Stomach (tissue), 9 donors: ENCODE data around the gene IL36RN. TPM values are rescaled to one million over a fixed set of nuclear protein-coding genes. Genes with fewer than 3 reads are reported as not detected.

ENCODE experiments used
- DNase-seq, 2 donors: peaks; one replicate each; pipeline versions ENCODE4 v3.0.0 to v3.0.0-alpha.2; 2013 to 2019
- H3K27ac ChIP-seq, 5 donors: fragments of 200-600 bp in 4 of 5; sonication (generic) in 4 of 5; one replicate each; pipeline ENCODE4 v1.5.1; 2013 to 2019; ENCODE audit warnings: mild to moderate bottlenecking in 1 of 5, moderate library complexity in 1 of 5
- H3K27me3 ChIP-seq, 3 donors: fragments of 200-600 bp; sonication (generic); one replicate each; pipeline ENCODE4 v1.5.1; 2017 to 2019; ENCODE audit warnings: mixed run types in 1 of 3
- H3K36me3 ChIP-seq, 4 donors: fragments of 200-600 bp; sonication (generic); 1 replicate in 3 of 4; 2 replicates in 1 of 4; pipeline ENCODE4 v1.5.1; 2016 to 2019
- H3K4me1 ChIP-seq, 4 donors: fragments of 200-600 bp; sonication (generic); one replicate each; pipeline ENCODE4 v1.5.1; 2016 to 2019
- H3K4me3 ChIP-seq, 4 donors: fragments of 200-600 bp; sonication (generic) in 3 of 4; one replicate each; pipeline ENCODE4 v1.5.1; 2016 to 2019; ENCODE audit warnings: mild to moderate bottlenecking in 1 of 4
- H3K9me3 ChIP-seq, 4 donors: fragments of 200-600 bp; sonication (generic); one replicate each; pipeline ENCODE4 v1.5.1; 2016 to 2019
- CTCF ChIP-seq, 7 experiments: fragments of 450-650 bp in 4 of 7; fragments of 200-600 bp in 3 of 7; sonication (generic) in 3 of 7; IDR thresholded peaks; one replicate each; pipeline ENCODE4 v1.5.1; 2016 to 2019; ENCODE audit warnings: antibody characterized with exemption in 7 of 7, control low read depth in 2 of 7, mild to moderate bottlenecking in 1 of 7
- EP300 ChIP-seq: sonication (generic); formaldehyde crosslinking; IDR thresholded peaks from one replicate; pipeline ENCODE4 v1.6.1; 2017; ENCODE audit warnings: antibody characterized with exemption
- POLR2A ChIP-seq, 4 donors: fragments of 450-650 bp; IDR thresholded peaks; one replicate each; pipeline ENCODE4 v1.6.1; 2016; ENCODE audit warnings: antibody characterized with exemption in 4 of 4, control low read depth in 2 of 4, mild to moderate bottlenecking in 1 of 4, moderate library complexity in 1 of 4
- POLR2AphosphoS5 ChIP-seq, 3 donors: sonication (generic); formaldehyde crosslinking; IDR thresholded peaks; one replicate each; pipeline ENCODE4 v1.6.1; 2016; ENCODE audit warnings: antibody characterized with exemption in 3 of 3
- WGBS, 5 donors: extraction: QIAGEN DNeasy Blood & Tissue Kit in 3 of 5; methylation state at CpG; one replicate each; pipeline versions ENCODE4 v1.1.5 to v1.1.7; 2013 to 2018; 5-methylcytosine and 5-hydroxymethylcytosine counted together
- intact Hi-C: fragments of 100-400 bp; cut with DNase I; formaldehyde crosslinking; loops from one replicate; pipeline ENCODE4 v1.15.1; 2023; ENCODE audit warnings: low total_unique reads
- polyA plus RNA-seq, 3 donors: library from polyadenylated mRNA; stranded (reverse); fragments of 200-250 nt; gene quantifications; one replicate each; pipeline ENCODE4 v1.2.3, GENCODE V29; 2013
- total RNA-seq, 5 donors: library from RNA; depleted of rRNA; stranded (reverse); fragments of >200 nt; gene quantifications; one replicate each; pipeline versions ENCODE4 v1.1.0 to v1.2.3, GENCODE V29; 2014 to 2016
- donor health status: healthy with polysubstance abuse.
- donor health status: Bipolar disorder and iron deficiency.
- donor health status: healthy.

The IL36RN gene
- total and polyA plus RNA-seq, 8 donors: 1.8 TPM; not detected in 7

GRCh38 chr2:113098041-113098440 is 39.0 kb downstream of the IL36RN start:
- H3K27ac ChIP-seq: no peak overlapping the region
- intact Hi-C loops: no loop called here
- TF ChIP-seq POLR2AphosphoS5 (IDR thresholded peaks at IDR 0.05) (no peak), POLR2A (IDR thresholded peaks at IDR 0.05) (no peak), CTCF (IDR thresholded peaks at IDR 0.05) (no peak), EP300 (no peak)

GRCh38 chr2:113098532-113098931 is 39.5 kb downstream of the IL36RN start:
- no peak for TF ChIP-seq POLR2AphosphoS5 (IDR thresholded peaks at IDR 0.05)
- no peak for TF ChIP-seq CTCF (IDR thresholded peaks at IDR 0.05)
- no peak for TF ChIP-seq EP300
- no peak for TF ChIP-seq POLR2A (IDR thresholded peaks at IDR 0.05)
- H3K9me3 ChIP-seq: peaks cover 0 to 5% (median 3%) of the 10 kb centered on the region in 4 donors
- no peaks in the 10 kb centered on the region for H3K36me3 ChIP-seq
- no peak overlapping the region for H3K4me3 ChIP-seq
- no peak overlapping the region for H3K27ac ChIP-seq
- intact Hi-C loops: no loop called here
- no peak for DNase-seq
- WGBS, 5 donors: 91 to 100% (median 96%) methylated on average over 5 to 6 of the region's 6 CpGs
- H3K27me3 ChIP-seq: no peaks in the 10 kb centered on the region
- no peaks in the 10 kb centered on the region for H3K4me1 ChIP-seq

More at GRCh38 chr2:113098041-113098440, 39.0 kb downstream of the IL36RN start:
- Histone ChIP-seq H3K36me3 (no peaks in the 10 kb centered on the region), H3K9me3 (peaks cover 0 to 5% (median 2%) of the 10 kb centered on the region in 4 donors), H3K27me3 (no peaks in the 10 kb centered on the region), H3K4me1 (no peaks in the 10 kb centered on the region), H3K4me3 (no peak overlapping the region)
- 70 to 82% (median 78%) methylated on average over 4 of the region's 4 CpGs for WGBS, 5 donors
- no peak for DNase-seq

- no peak for TF ChIP-seq CTCF (IDR thresholded peaks at IDR 0.05)
- no peak for TF ChIP-seq EP300
- TF ChIP-seq POLR2AphosphoS5 (IDR thresholded peaks at IDR 0.05): no peak
- no peak for TF ChIP-seq POLR2A (IDR thresholded peaks at IDR 0.05)
- no peaks in the 10 kb centered on the region for H3K36me3 ChIP-seq
- no peaks in the 10 kb centered on the region for H3K4me1 ChIP-seq
- H3K4me3 ChIP-seq: no peak overlapping the region
- 73 to 100% (median 90%) methylated on average over 2 of the region's 2 CpGs for WGBS, 5 donors
- DNase-seq: no peak
- H3K9me3 ChIP-seq: peaks cover 0 to 4% (median 2%) of the 10 kb centered on the region in 4 donors
- no peak overlapping the region for H3K27ac ChIP-seq
- H3K27me3 ChIP-seq: no peaks in the 10 kb centered on the region
- intact Hi-C loops: no loop called here
These were observed 43.1 kb downstream of the IL36RN start for GRCh38 chr2:113102133-113102532.

GRCh38 chr2:113103277-113103676 is 44.3 kb downstream of the IL36RN start:
- H3K36me3 ChIP-seq: no peaks in the 10 kb centered on the region
- no peak overlapping the region for H3K4me3 ChIP-seq
- no peak for TF ChIP-seq POLR2AphosphoS5 (IDR thresholded peaks at IDR 0.05)
- TF ChIP-seq EP300: no peak
- TF ChIP-seq POLR2A (IDR thresholded peaks at IDR 0.05): no peak
- TF ChIP-seq CTCF (IDR thresholded peaks at IDR 0.05): no peak
- no peaks in the 10 kb centered on the region for H3K27me3 ChIP-seq
- peaks cover 0 to 4% (median 2%) of the 10 kb centered on the region in 4 donors for H3K9me3 ChIP-seq
- 82 to 100% (median 93%) methylated on average over 4 of the region's 4 CpGs for WGBS, 5 donors
- no peaks in the 10 kb centered on the region for H3K4me1 ChIP-seq
- intact Hi-C loops: no loop called here
- H3K27ac ChIP-seq: no peak overlapping the region
- no peak for DNase-seq
